Superior temporal gyrus (tissue), 1 donor: ENCODE data around the gene ARL15.

Experiments
- DNase-seq: peaks from one replicate; pipeline ENCODE4 v3.0.0-alpha.2; 2016; ENCODE audit errors: extremely low spot score

Gene ARL15

GRCh38 chr5:54315736-54316528, 5.6 kb upstream of the ARL15 start:
- DNase-seq, result no peak

GRCh38 chr5:54313311-54314270, 3.2 kb upstream of the ARL15 start:
- DNase-seq, result no peak

GRCh38 chr5:54312499-54312898, 2.1 kb upstream of the ARL15 start:
- DNase-seq, result no peak

- DNase-seq, result peak; percentile 40
Observed at GRCh38 chr5:54311176-54311677, 854 bp upstream of the ARL15 start.

GRCh38 chr5:54309691-54310432, 511 bp downstream of the ARL15 start:
- DNase-seq, result peak; percentile 51

GRCh38 chr5:54309276-54309675, 1.1 kb downstream of the ARL15 start:
- DNase-seq, result peak; percentile 64

- DNase-seq, result no peak
Observed at GRCh38 chr5:54307583-54307982, 2.8 kb downstream of the ARL15 start.

- no peak for DNase-seq
Observed at GRCh38 chr5:54306893-54307292, 3.5 kb downstream of the ARL15 start.

GRCh38 chr5:54305737-54306136, 4.6 kb downstream of the ARL15 start:
- no peak for DNase-seq

GRCh38 chr5:54304040-54304439, 6.3 kb downstream of the ARL15 start:
- no peak for DNase-seq

GRCh38 chr5:54302267-54302687, 8.1 kb downstream of the ARL15 start:
- no peak for DNase-seq

- no peak for DNase-seq
Observed at GRCh38 chr5:54301849-54302248, 8.5 kb downstream of the ARL15 start.

GRCh38 chr5:54301220-54301619, 9.2 kb downstream of the ARL15 start:
- DNase-seq, result no peak

- no peak for DNase-seq
Observed at GRCh38 chr5:54298947-54299346, 11.4 kb downstream of the ARL15 start.

GRCh38 chr5:54296386-54296785, 14.0 kb downstream of the ARL15 start:
- DNase-seq, result no peak

GRCh38 chr5:54295651-54296276, 14.6 kb downstream of the ARL15 start:
- DNase-seq, result no peak

- no peak for DNase-seq
Observed at GRCh38 chr5:54294097-54294667, 16.2 kb downstream of the ARL15 start.

GRCh38 chr5:54292866-54293265, 17.5 kb downstream of the ARL15 start:
- DNase-seq, result no peak

- DNase-seq, result no peak
Observed at GRCh38 chr5:54291498-54291897, 18.9 kb downstream of the ARL15 start.

- DNase-seq, result no peak
Observed at GRCh38 chr5:54289769-54290168, 20.6 kb downstream of the ARL15 start.
